Lung (tissue), 12 donors: ENCODE data around the gene UGT1A3. TPM values are rescaled to one million over a fixed set of nuclear protein-coding genes. Genes with fewer than 3 reads are reported as not detected.

ENCODE experiments used
- ATAC-seq: fragments of 200-7000 bp; cut with Tn5 transposase; one replicate; pipeline ENCODE4 v1.9.1; 2020; ENCODE audit warnings: moderate number of reproducible peaks; ENCODE audit not compliant: insufficient read depth, low FRiP score
- DNase-seq, 3 donors: peaks; one replicate each; pipeline ENCODE4 v3.0.0-alpha.2; 2013 to 2017
- H3K27ac ChIP-seq, 2 donors: one replicate each; pipeline ENCODE4 v1.5.1; 2013; ENCODE audit warnings: mild to moderate bottlenecking in 2 of 2, moderate library complexity in 2 of 2, control low read depth in 1 of 2, inconsistent platforms in 1 of 2, low read depth in 1 of 2, low read length in 1 of 2
- H3K27me3 ChIP-seq, 3 donors: one replicate each; pipeline ENCODE4 v1.5.1; 2013; ENCODE audit warnings: low read length in 2 of 3; ENCODE audit not compliant: control insufficient read depth in 3 of 3, insufficient read depth in 3 of 3
- H3K36me3 ChIP-seq, 4 donors: one replicate each; pipeline ENCODE4 v1.5.1; 2013; ENCODE audit warnings: low read length in 4 of 4, mild to moderate bottlenecking in 1 of 4, moderate library complexity in 1 of 4; ENCODE audit not compliant: control insufficient read depth in 4 of 4, insufficient read depth in 4 of 4
- H3K4me1 ChIP-seq, 5 donors: one replicate each; pipeline ENCODE4 v1.5.1; 2013; ENCODE audit warnings: low read length in 5 of 5, mild to moderate bottlenecking in 2 of 5, moderate library complexity in 1 of 5; ENCODE audit not compliant: control insufficient read depth in 5 of 5, insufficient read depth in 5 of 5
- H3K4me3 ChIP-seq: one replicate; pipeline ENCODE4 v1.5.1; 2013; ENCODE audit warnings: mild to moderate bottlenecking, control low read depth, moderate library complexity
- H3K9ac ChIP-seq, 2 donors: one replicate each; pipeline ENCODE4 v1.5.1; 2013; ENCODE audit warnings: low read length in 2 of 2, control low read depth in 1 of 2; ENCODE audit not compliant: insufficient read depth in 1 of 2
- H3K9me3 ChIP-seq, 4 donors: one replicate each; pipeline ENCODE4 v1.5.1; 2013; ENCODE audit warnings: low read length in 3 of 4, mild to moderate bottlenecking in 1 of 4, moderate library complexity in 1 of 4; ENCODE audit not compliant: control insufficient read depth in 4 of 4, insufficient read depth in 3 of 4
- CTCF ChIP-seq: IDR thresholded peaks from 2 replicates; pipeline ENCODE4 v1.5.1; 2012; ENCODE audit warnings: mild to moderate bottlenecking; ENCODE audit errors: control extremely low read depth, extremely low read depth
- WGBS, 2 donors: extraction: QIAGEN DNeasy Blood & Tissue Kit; methylation state at CpG; one replicate each; pipeline ENCODE4 v1.1.7; 2013; 5-methylcytosine and 5-hydroxymethylcytosine counted together
- polyA plus RNA-seq, 2 donors: library from polyadenylated mRNA; stranded (reverse); fragments of 200-250 nt; gene quantifications; one replicate each; pipeline ENCODE4 v1.2.1, GENCODE V29; 2013
- total RNA-seq, 2 donors: library from RNA; depleted of rRNA in 1 of 2; stranded (reverse); fragments of >200 nt in 1 of 2; gene quantifications; one replicate each; pipeline ENCODE4 v1.2.1, GENCODE V29; 2014 to 2021
- donor health status: control.
- donor health status: control.
- donor health status: Bipolar disorder and iron deficiency.
- donor health status: healthy.
- donor health status: DM: yes; HTN: yes; CAD: no.

The UGT1A3 gene
- total and polyA plus RNA-seq, 4 donors = not detected

DNA sequence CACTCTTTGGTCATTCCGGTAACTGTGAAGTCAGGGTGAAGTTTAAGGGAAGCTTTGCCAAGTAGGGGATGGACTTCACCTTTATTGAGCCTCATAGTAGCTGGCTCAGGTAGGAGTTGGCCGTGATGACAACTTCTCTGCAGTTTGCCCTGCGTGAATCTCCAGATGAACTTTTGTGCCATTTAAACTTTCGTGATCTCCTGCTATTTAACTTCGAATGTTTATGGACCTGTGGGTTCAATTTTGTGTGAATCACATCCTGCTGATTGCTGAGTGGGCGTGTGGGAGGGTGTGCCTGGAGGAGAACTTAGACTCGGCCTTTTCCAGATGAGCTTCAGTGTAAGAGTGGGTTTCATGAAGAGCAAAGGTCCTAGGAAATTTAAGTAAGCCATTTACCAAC lies 35.4 kb downstream of the UGT1A3 start:
- WGBS, 2 donors = 80 to 82% methylated on average over 7 of the region's 7 CpGs
- no peak for DNase-seq
- H3K4me3 ChIP-seq = no peak overlapping the region
- no peaks in the 10 kb centered on the region for H3K36me3 ChIP-seq
- no peak overlapping the region for H3K27ac ChIP-seq
- no peaks in the 10 kb centered on the region for H3K9me3 ChIP-seq
- no peak overlapping the region for H3K9ac ChIP-seq
- TF ChIP-seq CTCF = no peak
- no peaks in the 10 kb centered on the region for H3K4me1 ChIP-seq
- H3K27me3 ChIP-seq = no peaks in the 10 kb centered on the region
- no peak for ATAC-seq

- no peak for TF ChIP-seq CTCF
- H3K36me3 ChIP-seq = no peaks in the 10 kb centered on the region
- no peaks in the 10 kb centered on the region for H3K27me3 ChIP-seq
Observed at GRCh38 chr2:233764761-233765160, 35.9 kb downstream of the UGT1A3 start.

GRCh38 chr2:233766416-233766815 lies 37.6 kb downstream of the UGT1A3 start:
- Histone ChIP-seq H3K27ac (no peak overlapping the region), H3K9ac (no peak overlapping the region), H3K4me1 (no peaks in the 10 kb centered on the region), H3K4me3 (no peak overlapping the region), H3K36me3 (no peaks in the 10 kb centered on the region), H3K27me3 (no peaks in the 10 kb centered on the region), H3K9me3 (no peaks in the 10 kb centered on the region)
- DNase-seq = no peak
- TF ChIP-seq CTCF = no peak
- ATAC-seq = no peak
- WGBS, 2 donors = 73 to 88% methylated on average over 4 of the region's 4 CpGs

More at GRCh38 chr2:233764761-233765160, 35.9 kb downstream of the UGT1A3 start:
- ATAC-seq = no peak
- H3K4me1 ChIP-seq = no peaks in the 10 kb centered on the region
- H3K9ac ChIP-seq = no peak overlapping the region
- no peaks in the 10 kb centered on the region for H3K9me3 ChIP-seq
- H3K27ac ChIP-seq = no peak overlapping the region
- 47 to 86% methylated on average over 3 of the region's 3 CpGs for WGBS, 2 donors
- no peak for DNase-seq
- no peak overlapping the region for H3K4me3 ChIP-seq

- H3K27me3 ChIP-seq = no peaks in the 10 kb centered on the region
- no peak overlapping the region for H3K9ac ChIP-seq
- no peak overlapping the region for H3K4me3 ChIP-seq
- no peaks in the 10 kb centered on the region for H3K9me3 ChIP-seq
- H3K27ac ChIP-seq = no peak overlapping the region
- H3K4me1 ChIP-seq = no peaks in the 10 kb centered on the region
- H3K36me3 ChIP-seq = no peaks in the 10 kb centered on the region
- 76 to 80% methylated on average over 4 of the region's 4 CpGs for WGBS, 2 donors
- ATAC-seq (no peak), DNase-seq (no peak)
- no peak for TF ChIP-seq CTCF
Observed at GRCh38 chr2:233768076-233768475, 39.2 kb downstream of the UGT1A3 start.
